CD4-positive, alpha-beta T cell treated with Interleukin-4 for 1 hour (primary cell): ENCODE measurements around the gene NOSIP.

ENCODE experiments used
- DNase-seq, 2 donors: peaks; one replicate each; pipeline ENCODE4 v3.0.0-alpha.2; 2020 to 2022

NOSIP gene

DNA sequence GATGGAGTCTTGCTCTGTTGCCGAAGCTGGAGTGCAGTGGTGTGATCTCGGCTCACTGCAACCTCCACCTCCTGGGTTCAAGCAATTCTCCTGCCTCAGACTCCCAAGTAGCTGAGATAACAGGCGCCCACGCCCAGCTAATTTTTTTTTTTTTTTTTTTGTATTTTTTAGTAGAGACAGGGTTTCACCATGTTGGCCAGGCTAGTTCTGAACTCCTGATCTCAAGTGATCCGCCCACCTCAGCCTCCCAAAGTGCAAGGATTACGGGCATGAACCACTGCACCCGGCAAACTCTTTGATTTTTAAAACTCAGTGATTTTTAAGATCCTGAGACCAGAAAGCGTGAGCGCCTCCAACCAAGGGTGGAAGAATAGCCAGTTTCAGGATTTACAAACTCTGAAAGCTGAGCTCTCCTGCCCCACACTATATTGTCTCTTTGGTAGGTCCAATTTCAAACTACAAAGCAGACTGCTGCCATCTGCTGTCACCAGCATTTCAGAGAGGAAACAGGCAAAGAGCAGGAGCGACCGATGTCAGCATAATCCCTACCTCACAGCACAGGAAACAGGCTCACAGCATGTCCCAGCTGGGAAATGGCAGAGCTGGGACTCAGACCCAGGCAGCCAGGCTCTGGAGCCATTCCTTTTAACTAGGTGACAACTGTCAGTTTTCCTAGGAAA, 9.2 kb downstream of the NOSIP start:
- DNase-seq, result peak; percentile 35 to 63

DNA sequence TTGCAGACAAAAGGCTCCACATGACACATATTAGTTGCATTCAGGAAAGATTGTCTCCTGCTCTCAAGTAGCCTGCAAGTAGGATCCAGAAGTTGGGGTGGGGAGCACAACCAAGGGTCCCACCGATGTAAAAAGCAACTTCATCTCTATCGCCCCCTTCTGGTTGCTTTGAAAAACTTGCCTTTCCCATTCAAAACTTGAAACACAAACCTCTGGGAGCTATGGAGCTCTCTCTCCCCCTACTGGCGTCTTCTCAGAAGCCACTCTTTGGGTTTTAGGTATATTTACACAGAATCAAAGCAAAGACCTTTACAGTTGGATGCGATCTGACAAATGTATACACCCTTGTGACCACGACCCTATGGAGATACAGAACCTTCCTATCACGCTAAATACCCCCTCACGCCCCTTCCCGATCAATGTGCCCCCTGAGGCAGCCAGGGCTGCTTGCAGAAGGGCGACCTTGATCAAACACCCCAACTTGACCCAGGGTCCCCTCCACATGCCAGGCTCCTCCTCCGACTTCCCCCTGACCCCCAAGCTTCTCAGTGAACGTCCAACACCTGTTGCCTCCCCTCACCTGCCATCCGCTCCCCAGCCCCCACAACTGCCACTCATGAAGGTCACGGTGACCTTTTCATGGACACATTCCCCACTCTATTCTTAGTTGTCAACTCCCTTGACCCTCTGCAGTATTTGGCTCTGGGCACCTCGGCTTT, 10.1 kb downstream of the NOSIP start:
- DNase-seq, result peak; percentile 82 to 89

DNA sequence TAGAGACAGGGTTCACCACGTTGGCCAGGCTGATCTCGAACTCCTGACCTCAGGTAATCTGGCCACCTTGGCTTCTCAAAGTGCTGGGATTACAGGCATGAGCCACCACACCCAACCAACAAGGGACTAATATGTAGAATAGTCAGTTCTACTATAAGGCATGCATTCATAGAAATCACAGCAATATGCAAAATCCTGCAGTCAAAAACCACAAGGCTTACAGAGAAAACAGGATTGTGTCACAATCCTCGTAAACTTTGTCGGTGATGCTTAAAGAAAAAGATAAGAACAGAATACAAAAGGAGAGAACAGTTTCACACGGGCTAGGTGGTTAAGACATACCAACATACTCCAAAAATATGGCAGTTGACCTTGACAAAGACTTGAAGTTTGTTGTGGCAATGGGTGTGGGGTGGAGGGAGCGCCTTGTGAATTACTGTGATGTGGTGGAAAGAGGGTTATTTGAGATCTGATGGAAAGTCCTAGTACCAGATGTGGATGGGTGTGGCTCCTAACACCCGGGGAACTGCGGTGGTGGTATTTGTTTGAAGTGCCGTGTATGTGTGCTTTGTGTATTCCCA, 12.4 kb downstream of the NOSIP start:
- DNase-seq, result peak; percentile 86 to 91

DNA sequence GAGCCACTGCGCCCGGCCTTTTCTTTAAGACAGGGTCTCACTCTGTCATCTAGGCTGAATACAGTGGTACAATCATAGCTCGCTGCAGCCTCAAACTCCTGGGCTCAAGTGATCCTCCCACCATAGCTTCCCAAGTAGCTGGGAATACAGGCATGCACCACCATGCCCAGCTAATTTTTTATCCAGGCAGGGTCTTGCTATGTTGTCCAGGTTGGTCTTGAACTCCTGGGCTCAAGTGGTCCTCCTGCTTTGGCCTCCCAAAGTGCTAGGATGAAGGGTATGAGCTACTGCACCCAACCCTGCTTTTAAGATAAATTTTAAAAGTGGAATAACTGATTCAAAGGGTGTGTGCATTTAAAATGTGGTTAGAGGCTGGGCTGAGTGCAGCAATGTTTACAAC, 14.1 kb downstream of the NOSIP start:
- no peak for DNase-seq

DNA sequence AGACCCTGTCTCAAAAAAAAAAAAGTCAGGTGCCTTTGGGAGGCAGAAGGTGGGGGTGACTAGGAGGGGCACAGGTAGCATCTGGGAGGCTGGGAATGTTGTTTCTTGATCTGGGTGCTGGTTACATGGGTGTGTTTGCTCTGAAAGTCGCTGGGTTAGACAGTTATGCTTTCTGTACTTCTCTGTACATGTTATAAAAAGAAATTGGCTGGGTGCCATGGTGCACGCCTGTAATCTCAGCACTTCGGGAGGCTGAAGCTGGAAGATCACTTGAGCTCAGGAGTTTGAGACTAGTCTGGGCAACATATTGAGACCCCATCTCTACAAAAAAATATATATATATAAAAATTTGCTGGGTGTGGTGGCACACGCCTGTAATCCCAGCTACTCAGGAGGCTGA, 15.1 kb downstream of the NOSIP start:
- no peak for DNase-seq

DNA sequence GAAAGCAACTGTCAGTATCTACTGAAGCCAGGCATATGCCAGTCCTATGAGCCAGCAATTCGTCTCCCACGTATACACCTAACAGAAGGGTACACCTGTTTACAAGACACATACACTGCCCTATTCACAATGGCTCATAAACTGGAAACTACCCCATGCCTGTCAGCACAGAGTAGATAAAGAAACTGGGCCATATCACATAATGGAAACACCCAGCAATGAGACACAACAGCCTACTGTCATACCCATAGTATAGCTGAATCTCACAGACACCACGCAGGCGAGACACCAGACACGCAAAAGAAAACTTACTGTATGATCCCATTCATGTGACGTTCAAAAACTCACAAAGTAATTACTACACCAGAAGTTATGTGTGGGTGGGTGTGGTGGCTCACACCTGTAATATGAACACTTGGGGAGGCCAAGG, 15.7 kb downstream of the NOSIP start:
- DNase-seq, result no peak

DNA sequence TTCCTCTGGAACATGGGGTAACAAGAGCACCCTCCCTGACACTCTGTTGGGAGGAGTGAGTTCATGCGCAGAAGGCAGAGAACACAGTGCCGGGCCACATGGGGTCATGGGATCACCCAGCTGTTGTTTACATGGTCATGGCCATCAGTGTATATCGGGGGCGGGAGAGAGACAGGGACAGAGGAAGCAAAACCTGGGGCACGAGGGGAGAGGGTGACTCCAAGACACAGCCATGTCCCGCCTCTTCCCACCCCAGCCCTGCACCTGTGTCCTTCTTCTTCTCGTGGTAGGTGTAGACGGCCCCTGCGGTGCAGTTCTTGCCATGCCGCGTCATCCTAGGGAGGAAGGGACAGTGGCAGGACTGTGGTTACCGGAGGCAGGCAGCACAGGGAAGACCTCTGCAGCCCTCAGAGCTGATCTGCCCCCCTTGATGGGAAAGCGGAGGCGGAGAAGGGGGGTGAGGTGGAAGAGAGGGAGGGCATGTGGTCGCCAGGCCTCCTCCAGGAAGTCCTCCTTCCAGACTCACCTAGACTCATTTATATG, 19.9 kb downstream of the NOSIP start:
- DNase-seq, result peak in 1 of 2 donors; percentile 23

DNA sequence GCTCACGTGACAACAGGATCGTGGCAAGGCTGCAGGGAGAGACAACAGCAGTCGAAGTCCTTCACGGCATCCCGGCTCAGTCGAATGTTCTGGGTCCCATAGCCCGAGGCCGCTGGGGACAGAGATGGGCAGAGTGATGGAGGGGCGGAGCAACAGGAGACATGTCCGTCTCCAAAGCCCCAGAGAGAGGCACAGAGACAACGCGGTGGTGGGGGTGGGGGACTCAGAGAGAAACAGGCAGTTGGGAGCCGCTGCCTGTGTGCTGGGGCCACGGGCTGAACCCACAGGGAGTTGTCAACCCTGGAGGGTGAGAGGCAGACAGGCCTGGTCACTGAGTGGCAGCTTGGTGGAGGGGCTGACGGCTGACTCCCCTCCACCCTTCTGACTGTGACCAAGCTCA, 20.4 kb downstream of the NOSIP start:
- no peak for DNase-seq

DNA sequence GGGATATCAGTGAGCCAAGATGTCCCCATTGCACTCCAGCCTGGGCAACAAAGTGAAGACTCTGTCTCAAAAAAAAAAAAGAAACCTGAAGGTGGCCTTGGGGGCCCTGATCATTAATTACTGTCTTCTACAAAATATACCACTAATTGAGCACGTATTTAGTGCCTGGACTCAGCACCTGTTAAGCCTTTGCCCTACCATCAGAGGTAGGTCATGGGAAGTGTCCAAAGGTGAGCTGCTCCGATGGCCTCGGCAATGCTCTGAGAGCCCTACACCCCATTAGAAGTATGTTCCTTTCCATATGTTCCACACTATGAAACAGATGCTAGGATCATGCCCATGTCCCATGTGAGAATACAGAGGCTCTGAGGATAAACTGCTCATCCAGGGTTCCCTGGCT, 20.9 kb downstream of the NOSIP start:
- DNase-seq, result no peak

DNA sequence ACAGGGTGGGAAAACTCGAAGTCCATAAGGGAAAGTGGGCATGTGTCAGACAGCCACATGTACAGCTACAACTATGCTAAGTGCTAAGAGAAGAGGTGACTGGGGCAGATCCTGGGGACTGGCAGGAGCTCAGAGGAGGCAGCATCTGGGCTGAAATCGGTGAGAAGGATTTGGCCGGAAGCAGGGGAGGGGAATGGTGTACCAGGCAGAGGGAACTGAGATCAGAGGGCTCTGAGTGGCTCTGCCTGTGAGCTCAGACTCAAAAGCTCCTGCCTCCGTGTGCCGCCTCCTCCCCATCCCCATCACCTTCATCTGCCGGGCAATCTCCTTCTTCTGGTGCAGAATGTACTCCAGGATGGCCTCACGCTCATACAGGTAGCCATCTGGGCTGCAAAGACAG, 21.8 kb downstream of the NOSIP start:
- peak in 1 of 2 donors; percentile 22 for DNase-seq

DNA sequence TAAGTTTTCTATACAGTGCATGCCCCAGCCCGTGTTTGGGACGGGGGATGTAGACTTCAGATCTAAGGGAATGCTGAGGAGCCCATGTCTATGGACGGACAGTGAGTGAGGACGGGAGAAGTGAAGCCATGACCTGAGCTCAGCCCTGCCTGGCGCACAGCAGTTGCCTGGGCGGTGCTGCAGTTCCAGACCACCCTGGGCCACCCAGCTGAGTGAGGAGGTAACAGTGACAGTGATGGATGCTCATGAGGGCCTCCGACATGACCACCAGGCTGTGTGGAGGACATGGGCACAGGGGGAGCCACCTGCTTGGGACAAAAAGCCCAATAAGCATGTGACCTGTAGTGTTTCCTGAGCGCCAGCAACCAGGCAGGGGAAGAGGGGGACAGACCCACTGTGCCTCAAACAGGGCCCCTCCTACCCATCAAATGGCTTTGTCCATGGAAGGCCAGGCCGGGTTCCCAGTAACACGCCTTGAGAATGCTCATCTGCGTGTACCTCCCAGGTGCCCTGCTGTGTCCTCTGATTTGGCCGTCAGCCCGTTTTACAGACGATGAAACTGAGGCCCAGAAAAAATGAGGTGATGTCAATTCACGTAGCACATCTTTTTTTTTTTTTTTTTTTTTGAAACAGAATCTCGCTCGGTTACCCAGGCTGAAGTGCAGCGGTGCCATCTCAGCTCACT, 22.6 kb downstream of the NOSIP start:
- DNase-seq, result no peak

DNA sequence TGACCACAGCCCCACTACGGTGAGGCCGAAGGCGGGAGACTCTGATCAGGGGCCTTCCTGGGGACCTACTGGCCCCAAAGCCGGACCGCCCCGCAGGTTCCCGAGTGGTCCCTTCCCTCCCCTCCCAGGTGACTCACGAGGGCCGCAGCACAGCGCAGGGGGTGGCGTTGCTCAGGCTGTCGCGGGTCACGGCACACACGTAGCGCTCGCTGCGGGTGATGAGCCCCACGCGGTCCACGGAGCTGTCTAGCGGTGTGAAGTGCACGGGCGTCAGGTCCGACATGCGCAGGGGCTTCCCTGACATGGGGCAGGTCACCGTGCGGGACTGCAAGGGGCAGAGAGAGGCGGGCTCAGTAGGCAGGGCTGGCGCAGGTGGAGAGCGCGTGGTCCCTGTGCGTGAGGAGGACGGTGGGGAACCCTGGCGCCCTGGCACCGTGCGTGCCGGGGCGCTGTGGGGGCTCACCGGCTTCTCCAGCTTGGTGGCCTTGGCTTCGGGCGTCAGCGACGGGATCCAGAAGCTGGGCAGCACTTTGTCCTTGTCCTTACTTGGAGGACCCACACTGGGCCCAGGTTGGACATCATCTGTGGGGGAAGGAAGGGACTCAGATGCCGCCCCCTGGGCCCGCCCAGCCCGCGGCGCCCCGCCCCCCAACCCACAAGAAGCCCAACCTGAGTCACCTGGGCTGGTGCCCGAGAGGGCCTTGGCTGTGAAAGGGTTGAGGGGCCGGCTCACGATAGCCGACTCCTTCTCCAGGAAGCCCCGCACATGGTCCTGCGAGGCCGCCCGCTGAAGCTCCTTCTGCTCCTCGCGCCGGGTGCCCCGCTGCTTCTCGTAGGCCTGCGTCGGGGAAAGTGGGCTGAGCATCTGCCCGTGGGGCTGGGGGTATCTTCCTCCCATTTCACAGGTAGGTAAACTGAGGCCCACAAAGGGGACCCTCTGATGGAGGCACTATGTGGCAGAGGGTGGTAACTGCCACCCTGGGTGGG, 23.7 kb downstream of the NOSIP start:
- DNase-seq, result no peak

DNA sequence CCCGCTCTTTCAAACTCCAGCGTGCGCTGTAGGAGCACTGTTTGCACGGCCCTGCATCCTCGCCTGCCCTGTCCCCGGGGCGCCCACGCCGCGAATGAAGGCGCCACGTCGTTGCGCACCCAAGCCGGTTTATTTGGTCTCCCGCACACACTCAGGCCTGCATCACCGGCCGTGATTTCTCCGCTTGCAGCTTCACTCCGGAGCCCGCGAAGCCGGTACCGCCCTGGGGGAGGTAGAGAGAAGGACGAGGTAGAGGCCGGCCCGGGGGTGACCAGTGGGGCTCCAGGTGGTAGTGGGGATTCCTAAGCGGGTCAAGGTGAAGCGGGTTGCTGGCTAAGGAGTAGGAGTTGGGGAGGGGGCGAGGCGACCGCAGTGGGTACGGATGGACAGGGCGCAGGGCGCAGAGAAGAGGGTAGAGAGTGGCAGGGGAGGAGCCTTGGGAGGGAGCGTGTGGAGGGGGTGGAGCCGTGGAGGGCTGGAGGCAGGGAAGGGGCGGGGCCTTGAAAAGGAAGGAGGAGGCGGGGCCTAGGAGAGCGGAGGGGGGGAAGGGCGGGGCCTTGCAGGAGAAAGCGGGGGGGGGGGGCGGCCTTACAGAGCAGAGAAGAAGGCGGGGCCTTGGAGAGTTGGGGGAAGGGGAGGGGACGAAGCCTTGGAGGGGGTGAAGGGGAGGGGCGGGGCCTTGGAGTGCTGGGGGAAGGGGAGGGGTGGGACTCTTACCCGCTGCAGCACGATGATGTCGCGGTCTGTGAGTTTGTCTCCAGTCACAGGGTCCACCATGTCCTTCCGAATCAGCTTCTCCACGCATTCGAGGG, 24.6 kb downstream of the NOSIP start:
- DNase-seq, result peak; percentile 85 to 88

DNA sequence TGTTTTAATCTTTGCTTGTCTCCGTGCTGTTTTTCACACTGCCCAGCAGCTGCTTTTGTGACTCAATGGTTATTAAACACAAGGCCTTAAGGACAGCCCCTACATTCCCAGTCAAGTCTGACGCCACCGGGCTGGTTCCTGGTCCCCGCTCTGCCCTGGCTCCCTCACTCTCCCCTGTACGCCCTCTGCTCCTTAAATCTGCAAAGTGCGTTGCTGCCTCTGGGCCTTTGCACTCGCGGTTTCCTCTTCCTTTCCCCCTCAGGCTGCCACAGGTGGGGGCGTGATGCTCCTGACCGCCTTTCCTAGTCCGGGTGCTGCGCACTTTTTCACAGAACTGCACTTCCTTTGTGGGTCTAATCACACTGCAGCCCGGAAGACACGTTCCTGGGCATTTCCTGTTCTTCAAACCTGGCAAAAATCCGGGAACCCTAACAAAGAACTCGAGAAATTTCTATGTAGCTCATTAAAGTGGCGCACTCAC, 25.6 kb downstream of the NOSIP start:
- peak; percentile 41 to 69 for DNase-seq

DNA sequence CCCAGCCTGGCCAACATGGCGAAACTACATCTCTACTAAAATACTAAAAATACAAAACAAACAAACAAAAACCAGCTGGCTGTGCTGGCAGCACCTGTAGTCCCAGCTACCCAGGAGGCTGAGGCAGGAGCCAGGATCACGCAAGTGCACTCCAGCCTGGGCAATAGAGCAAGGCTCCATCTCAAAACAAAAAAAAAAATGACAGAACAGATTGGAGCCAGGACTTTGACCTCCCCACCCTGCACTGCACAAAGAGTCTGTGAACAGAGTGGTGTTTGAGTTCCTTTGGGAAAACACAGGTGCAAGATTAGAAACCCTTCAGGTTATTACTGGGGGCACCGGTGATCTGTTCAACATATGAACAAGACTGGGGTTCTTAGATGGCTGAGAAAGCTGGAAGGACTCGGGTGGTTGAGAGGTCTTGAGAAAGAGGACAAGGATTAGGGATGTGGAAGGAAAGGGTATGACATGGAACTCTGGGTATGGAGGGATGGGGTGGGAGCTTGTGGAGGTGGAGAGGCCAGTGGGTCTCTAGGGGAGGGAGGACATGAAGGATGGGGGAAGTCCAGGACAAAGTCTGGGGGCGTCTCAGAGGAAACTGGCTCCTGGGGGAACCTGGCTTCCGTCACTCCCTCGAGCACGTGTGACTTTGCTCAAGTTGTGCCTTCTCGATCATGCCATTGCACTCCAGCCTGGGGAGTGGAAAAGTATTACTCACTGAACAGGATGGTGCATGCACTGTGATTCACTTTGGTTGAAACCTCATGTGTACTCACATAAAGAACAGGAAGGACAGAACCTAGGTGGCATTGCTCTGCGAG, 26.7 kb downstream of the NOSIP start:
- no peak for DNase-seq

DNA sequence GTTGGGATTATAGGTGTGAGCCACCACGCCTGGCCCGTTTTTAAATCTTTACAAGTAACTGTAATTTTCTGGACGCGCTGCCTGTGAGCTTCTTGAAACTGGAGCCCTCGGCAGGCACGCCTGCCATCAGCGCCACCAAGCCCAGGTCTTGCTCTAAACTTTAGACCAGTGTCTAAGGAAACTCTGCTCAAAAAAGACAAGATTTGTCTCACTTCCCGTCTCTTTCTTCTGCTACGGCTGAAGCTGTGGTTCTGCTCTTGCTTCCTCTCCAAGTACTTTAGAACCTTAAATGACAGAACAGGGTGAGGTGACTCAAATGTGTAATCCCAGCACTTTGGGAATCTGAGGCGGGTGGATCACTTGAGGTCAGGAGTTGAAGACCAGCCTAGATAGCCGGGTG, 27.6 kb downstream of the NOSIP start:
- DNase-seq, result peak in 1 of 2 donors; percentile 63

DNA sequence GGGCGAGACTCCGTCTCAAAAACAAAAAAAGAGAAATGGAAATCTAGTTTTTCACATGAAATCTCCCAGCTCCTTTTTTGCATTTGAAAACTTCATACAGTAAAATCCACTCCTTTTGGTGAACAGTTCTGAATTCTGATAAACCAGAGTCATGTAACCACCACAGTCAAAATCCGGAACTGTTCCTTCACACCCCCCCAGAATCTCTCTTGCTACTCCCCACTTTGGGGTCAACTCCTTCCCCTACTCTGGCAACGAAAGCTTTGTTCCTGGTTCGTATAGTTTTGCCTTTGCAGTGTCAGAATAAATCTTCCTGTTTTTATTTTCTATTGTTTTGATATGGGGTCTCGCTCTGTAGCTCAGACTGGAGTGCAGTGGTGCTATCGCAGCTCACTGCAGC, 28.8 kb downstream of the NOSIP start:
- no peak for DNase-seq

DNA sequence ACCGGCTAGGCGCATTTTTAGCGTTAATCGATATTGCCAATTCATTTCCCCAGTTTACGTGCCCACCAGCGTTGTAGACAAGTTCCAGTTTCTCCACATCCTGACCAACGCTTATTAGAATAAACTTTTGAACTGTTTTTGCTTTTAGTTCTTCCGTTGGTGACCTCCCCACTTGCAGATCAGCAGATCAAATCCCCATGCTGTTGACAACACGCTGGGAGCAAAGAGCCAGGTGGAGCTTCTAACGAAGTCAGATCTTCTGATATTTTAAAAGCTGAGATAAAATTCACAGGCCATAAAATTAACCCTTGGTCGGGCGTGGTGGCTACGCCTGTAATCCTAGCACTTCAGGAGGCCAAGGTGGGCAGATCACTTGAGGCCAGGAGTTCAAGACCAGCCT, 31.3 kb downstream of the NOSIP start:
- DNase-seq, result no peak

DNA sequence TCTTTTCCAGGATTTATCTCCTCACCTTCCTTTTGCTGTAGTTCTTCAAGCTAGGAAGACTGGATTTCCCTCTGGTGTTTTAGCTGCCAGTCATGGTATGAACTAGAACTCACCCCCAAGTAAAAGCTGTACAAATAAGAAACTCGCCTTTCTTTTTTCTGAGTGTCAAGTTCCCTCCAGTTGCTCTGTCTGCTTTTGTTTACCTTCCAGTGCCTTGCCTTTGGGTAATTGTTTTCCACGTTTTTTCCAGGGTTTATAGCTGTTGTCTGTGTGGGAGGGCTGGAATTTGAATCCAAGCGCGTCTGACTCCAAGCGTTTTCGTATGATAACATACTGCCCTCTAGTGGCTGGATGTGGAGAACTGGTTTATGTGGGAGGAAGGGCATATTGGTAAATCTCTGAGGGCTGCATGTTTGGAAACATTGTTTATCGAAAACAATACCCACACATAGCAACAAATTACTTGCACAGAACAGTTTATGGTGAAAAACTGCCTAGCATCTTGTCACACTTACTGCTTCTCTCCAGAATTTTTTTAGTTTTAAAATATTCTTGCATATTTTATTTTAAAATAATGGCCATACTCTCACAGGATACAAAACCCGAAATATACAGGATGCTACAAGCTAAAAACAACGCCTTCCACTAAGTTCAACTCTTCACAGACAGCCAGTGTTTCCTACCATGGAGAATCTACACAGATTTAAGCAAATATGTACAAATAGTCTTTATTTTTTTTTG, 33.4 kb downstream of the NOSIP start:
- peak; percentile 71 to 85 for DNase-seq
